NB4 (cell line): ENCODE results near the gene MATR3.

Source experiments
- DNase-seq: peaks from one replicate; pipeline ENCODE4 v3.0.0; 2010; ENCODE audit warnings: low read depth
- H3K4me3 ChIP-seq: one replicate; pipeline ENCODE4 v1.5.1; 2011; ENCODE audit warnings: mild to moderate bottlenecking, low read depth, low read length, moderate library complexity
- MAX ChIP-seq: IDR thresholded peaks from 2 replicates; pipeline ENCODE4 v1.6.1; 2011; ENCODE audit warnings: low read depth, low read length
- MYC ChIP-seq: IDR thresholded peaks from 2 replicates; pipeline ENCODE4 v1.6.1; 2011; ENCODE audit warnings: low read depth, low read length
- POLR2A ChIP-seq: IDR thresholded peaks from 2 replicates; pipeline ENCODE4 v1.6.1; 2011; ENCODE audit warnings: mild to moderate bottlenecking; ENCODE audit not compliant: insufficient read length; ENCODE audit errors: extremely low read depth
- TF ChIP-seq, protein P1 (sequence below): IDR thresholded peaks from one replicate; pipeline ENCODE4 v1.5.1; 2012; ENCODE audit warnings: low read depth, low read length

The MATR3 gene, protein sequence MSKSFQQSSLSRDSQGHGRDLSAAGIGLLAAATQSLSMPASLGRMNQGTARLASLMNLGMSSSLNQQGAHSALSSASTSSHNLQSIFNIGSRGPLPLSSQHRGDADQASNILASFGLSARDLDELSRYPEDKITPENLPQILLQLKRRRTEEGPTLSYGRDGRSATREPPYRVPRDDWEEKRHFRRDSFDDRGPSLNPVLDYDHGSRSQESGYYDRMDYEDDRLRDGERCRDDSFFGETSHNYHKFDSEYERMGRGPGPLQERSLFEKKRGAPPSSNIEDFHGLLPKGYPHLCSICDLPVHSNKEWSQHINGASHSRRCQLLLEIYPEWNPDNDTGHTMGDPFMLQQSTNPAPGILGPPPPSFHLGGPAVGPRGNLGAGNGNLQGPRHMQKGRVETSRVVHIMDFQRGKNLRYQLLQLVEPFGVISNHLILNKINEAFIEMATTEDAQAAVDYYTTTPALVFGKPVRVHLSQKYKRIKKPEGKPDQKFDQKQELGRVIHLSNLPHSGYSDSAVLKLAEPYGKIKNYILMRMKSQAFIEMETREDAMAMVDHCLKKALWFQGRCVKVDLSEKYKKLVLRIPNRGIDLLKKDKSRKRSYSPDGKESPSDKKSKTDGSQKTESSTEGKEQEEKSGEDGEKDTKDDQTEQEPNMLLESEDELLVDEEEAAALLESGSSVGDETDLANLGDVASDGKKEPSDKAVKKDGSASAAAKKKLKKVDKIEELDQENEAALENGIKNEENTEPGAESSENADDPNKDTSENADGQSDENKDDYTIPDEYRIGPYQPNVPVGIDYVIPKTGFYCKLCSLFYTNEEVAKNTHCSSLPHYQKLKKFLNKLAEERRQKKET

DNA sequence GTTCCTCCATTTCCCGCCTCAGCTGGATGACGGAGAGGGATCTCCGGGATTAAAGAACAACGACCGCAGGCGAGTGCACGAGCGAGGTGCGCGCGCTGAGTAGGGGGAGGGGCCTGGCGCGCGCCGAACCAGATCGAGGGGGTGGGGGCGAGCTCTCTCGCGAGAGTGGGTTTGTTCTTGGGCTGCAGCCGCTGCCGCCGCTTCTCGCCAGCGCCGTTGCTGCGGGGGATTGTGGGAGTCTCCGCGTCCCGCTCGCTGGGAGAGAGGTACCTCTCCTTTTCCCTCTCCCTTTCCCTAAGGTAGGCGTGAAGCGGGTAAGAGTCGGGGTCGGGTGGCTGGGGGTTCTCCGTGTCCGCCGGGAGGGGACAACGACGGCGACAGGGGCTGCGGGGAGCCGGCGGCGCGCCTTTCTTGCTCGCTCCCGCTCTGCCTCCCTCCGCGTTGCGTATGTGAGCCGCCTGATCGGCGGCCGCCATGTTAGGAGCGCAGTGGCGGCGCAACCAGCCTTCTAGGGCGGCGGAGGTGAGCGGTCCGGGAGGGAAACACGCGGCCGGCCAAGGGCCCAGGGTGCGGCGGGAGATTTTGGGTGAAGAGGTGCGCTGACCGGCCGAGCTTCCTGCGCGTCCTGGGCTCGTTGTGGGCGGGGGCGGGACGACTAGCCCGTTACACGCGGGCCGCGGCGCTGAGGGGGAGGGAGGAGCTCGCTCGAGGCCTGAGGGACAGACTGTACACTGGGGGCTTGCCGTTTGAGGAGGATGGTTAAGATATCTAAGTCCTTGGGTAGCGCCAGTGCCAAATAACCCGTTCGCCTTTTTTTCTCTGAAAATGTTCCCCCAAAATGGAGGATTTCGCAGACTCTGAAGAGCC is at the start of gene MATR3:
TSS of gene MATR3 (plus strand) at position 234 of the 867 bp plus-strand sequence. CDS start 13,676 bp downstream, outside the sequence.
- peak; percentile 32; the same call in 1 of the 2 replicates for TF ChIP-seq MAX
- TF ChIP-seq, protein P1, sequence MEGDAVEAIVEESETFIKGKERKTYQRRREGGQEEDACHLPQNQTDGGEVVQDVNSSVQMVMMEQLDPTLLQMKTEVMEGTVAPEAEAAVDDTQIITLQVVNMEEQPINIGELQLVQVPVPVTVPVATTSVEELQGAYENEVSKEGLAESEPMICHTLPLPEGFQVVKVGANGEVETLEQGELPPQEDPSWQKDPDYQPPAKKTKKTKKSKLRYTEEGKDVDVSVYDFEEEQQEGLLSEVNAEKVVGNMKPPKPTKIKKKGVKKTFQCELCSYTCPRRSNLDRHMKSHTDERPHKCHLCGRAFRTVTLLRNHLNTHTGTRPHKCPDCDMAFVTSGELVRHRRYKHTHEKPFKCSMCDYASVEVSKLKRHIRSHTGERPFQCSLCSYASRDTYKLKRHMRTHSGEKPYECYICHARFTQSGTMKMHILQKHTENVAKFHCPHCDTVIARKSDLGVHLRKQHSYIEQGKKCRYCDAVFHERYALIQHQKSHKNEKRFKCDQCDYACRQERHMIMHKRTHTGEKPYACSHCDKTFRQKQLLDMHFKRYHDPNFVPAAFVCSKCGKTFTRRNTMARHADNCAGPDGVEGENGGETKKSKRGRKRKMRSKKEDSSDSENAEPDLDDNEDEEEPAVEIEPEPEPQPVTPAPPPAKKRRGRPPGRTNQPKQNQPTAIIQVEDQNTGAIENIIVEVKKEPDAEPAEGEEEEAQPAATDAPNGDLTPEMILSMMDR: no peak
- TF ChIP-seq POLR2A: peak; percentile 91
- TF ChIP-seq MYC: peak; percentile 49
- DNase-seq: peak; percentile 96
- H3K4me3 ChIP-seq: peak within 1 kb of the TSS; percentile 88

- peak; percentile 51 for DNase-seq
- H3K4me3 ChIP-seq: no peak overlapping the region
- TF ChIP-seq, protein P1: no peak
- TF ChIP-seq MAX (no peak), POLR2A (no peak), MYC (no peak)
Observed at GRCh38 chr5:139245637-139246339, 47.8 kb upstream of the MATR3 start.

DNA sequence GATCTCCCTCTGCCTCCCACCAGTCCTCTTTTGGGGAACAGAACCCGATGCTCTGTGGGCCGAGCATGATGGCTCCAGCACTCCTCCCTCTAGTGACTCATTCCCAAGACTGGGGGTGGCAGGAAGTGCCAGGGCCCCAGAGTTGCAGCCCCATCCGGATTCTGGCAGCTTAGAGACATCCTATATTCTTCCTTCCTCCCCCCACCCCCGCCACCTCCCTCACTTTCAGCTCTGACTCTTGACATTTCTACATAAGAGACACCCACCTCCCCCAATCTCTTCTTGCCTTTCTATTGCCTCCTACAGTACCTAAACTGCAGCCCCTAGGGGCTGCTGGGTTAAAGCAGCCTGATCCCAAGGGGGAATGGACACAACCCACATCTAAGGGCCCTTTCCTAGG is 47.1 kb upstream of the MATR3 start:
- peak; percentile 95 for DNase-seq
- TF ChIP-seq POLR2A (peak; percentile 22), MAX (no peak)
- no peak overlapping the region for H3K4me3 ChIP-seq

DNA sequence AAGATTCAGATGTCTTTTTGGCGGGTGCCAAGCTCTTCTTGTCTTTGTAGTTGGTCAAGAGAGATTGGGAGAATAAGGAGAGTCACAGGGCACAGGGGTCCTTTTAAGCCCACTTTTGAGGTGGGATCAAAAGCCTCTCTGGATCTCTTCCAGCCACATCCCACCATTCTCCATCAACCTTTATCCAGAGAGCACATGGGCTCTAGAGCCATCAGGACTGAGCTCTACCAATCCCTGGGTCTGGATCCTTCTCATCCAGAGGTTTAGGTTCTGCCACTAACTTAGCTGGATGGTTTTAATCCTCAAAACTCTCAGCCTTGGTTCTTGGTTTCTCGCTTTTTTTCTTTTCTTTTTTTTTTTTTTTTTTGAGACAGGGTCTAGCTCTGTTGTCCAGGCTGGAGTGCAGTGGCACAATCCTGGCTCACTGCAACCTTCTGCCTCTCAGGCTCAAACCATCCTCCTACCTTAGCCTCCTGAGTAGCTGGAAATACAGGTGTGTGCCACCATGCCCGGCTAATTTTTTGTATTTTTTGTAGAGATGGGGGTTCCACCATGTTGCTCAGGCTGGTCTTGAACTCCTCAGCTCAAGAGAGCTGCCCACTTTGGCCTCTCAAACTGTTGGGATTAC is 44.6 kb upstream of the MATR3 start:
- DNase-seq: no peak
- TF ChIP-seq MAX (no peak), POLR2A (no peak), MYC (no peak)
- TF ChIP-seq, protein P1: no peak
- no peak overlapping the region for H3K4me3 ChIP-seq

DNA sequence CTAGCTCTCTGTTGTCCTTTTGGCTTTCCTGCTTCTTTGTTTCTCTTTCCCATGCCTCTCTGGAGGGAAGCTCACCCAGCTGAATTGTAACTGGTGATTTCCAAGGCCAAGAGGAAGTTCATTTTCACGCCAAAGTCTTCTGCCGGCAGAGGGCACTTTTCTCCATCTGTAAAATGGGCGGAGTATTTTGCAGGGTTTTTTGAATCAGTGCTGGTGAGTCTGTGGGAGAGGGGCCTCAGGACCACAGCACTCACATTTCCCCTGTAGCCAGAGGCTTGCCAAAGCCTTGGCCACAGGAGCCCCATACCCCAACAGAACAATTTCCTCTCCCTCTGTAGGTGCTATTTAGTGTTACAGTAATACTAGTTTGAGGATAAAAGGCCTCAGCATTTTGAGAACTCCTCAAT is 42.3 kb upstream of the MATR3 start:
- no peak for TF ChIP-seq MAX
- TF ChIP-seq, protein P1: peak; percentile 46
- peak; percentile 54 for DNase-seq
- no peak overlapping the region for H3K4me3 ChIP-seq
